22Rv1 (cell line): ENCODE results near the gene NGFR.

Experiments
- CTCF ChIP-seq: fragments of 450-650 bp; IDR thresholded peaks from 2 replicates; pipeline ENCODE4 v1.5.1; 2017; ENCODE audit warnings: mild to moderate bottlenecking
- ZFX ChIP-seq: fragments of 450-650 bp; IDR thresholded peaks from 2 replicates; pipeline ENCODE4 v1.6.1; 2017; ENCODE audit warnings: antibody characterized with exemption, borderline replicate concordance

GRCh38 chr17:49457564-49458535, 37.2 kb upstream of the NGFR start:
- TF ChIP-seq CTCF (no peak), ZFX (no peak)
